ENCODE data around the gene MARCO. TPM values are rescaled to one million over a fixed set of nuclear protein-coding genes. Genes with fewer than 3 reads are reported as not detected.

Gene MARCO
- total RNA-seq, 6 experiments from 2014 or later: 5.8 to 129 (median 31.9) TPM

- intact Hi-C loops (cut with DNase I): no loop called here
- DNase-seq (no peak), ATAC-seq (peak in 1 of 4 donors; percentile 26)
- Histone ChIP-seq H3K36me3 (no peaks in the 10 kb centered on the region), H3K4me3 (no peak overlapping the region), H3K4me1 (no peaks in the 10 kb centered on the region), H3K27ac (no peak overlapping the region), H3K27me3 (no peaks in the 10 kb centered on the region), H3K9me3 (no peaks in the 10 kb centered on the region)
- TF ChIP-seq, protein P1, sequence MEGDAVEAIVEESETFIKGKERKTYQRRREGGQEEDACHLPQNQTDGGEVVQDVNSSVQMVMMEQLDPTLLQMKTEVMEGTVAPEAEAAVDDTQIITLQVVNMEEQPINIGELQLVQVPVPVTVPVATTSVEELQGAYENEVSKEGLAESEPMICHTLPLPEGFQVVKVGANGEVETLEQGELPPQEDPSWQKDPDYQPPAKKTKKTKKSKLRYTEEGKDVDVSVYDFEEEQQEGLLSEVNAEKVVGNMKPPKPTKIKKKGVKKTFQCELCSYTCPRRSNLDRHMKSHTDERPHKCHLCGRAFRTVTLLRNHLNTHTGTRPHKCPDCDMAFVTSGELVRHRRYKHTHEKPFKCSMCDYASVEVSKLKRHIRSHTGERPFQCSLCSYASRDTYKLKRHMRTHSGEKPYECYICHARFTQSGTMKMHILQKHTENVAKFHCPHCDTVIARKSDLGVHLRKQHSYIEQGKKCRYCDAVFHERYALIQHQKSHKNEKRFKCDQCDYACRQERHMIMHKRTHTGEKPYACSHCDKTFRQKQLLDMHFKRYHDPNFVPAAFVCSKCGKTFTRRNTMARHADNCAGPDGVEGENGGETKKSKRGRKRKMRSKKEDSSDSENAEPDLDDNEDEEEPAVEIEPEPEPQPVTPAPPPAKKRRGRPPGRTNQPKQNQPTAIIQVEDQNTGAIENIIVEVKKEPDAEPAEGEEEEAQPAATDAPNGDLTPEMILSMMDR (IDR thresholded peaks at IDR 0.05): no peak
- TF ChIP-seq POLR2A (IDR thresholded peaks at IDR 0.05): no peak
- 47% methylated on average over 5 of the region's 13 CpGs for WGBS (ENCODE audit: insufficient coverage, low coverage, low lambda C conversion rate, missing lambda C conversion rate)
Measured at GRCh38 chr2:118974103-118974993, 32.4 kb downstream of the MARCO start.

DNA sequence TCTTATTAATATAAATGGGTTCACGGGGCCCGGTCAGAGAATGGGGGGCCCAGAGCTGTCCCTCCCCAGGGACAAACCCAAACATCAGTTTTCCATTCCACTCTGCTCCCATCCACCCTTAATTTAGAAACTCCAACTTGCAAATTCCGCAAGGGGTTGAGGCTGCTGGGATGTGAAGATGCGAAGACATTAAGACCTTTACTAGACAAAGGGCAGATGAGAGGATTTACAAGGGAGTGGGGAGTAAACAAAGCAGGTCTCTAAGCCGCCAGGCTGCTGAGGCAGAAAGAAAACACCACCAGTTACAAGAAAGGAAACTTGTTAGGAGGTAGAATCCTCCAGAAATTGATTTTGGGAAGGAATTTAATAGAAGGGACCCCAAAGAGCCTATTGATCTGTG is 33.1 kb downstream of the MARCO start:
- WGBS (ENCODE audit: insufficient coverage, low coverage, low lambda C conversion rate, missing lambda C conversion rate): 47% methylated on average over 4 of the region's 5 CpGs
- Histone ChIP-seq H3K4me3 (no peak overlapping the region), H3K36me3 (no peaks in the 10 kb centered on the region), H3K27ac (no peak overlapping the region), H3K9me3 (no peaks in the 10 kb centered on the region), H3K27me3 (no peaks in the 10 kb centered on the region), H3K4me1 (no peaks in the 10 kb centered on the region)
- TF ChIP-seq POLR2A (IDR thresholded peaks at IDR 0.05): no peak
- TF ChIP-seq, protein P1 (IDR thresholded peaks at IDR 0.05): no peak
- ATAC-seq (no peak), DNase-seq (no peak)
- intact Hi-C loops (cut with DNase I): no loop called here

- Histone ChIP-seq H3K27me3 (no peaks in the 10 kb centered on the region), H3K4me3 (no peak overlapping the region), H3K9me3 (no peaks in the 10 kb centered on the region), H3K27ac (no peak overlapping the region), H3K36me3 (no peaks in the 10 kb centered on the region), H3K4me1 (no peaks in the 10 kb centered on the region)
- no peak for ATAC-seq
- TF ChIP-seq, protein P1 (IDR thresholded peaks at IDR 0.05): no peak
- TF ChIP-seq POLR2A (IDR thresholded peaks at IDR 0.05): no peak
- no peak for DNase-seq
- WGBS (ENCODE audit: insufficient coverage, low coverage, low lambda C conversion rate, missing lambda C conversion rate): 48% methylated on average over 2 of the region's 2 CpGs
- intact Hi-C loops (cut with DNase I): no loop called here
Measured at GRCh38 chr2:118978064-118978463, 36.1 kb downstream of the MARCO start.

DNA sequence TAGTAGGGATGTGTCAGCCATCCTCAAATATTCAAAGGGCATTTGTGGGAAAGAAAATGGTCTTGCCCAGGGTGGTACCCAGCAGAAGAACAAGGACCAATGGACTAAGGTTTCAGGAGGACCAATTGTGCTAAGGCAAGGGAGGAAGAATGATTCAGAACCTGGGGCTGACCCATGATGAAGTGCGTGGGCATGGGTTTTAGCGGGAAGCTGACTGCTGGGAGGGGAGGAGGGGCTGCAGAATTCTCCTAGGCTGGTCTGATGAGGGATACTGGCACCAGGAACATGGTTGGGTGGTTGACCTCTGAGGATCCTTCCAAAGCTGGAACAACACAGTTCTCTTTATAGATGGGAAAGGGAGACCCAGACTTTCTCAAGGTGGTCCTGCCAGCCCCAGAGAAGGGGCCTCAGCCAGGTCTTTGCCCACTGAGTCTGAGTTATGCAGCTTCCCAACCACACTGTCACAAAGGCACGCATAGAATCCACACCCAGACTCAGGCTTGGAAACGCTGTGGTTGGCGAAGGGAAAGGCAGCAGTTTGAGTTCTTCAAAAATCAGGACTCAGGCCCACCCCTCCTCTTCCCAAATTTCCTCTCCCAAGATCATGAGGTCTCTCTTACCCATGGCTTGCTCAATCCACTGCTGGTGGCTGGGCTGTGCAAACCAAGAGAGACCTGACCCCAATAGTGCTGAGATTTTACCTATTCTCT is 37.3 kb downstream of the MARCO start:
- H3K36me3 ChIP-seq: no peaks in the 10 kb centered on the region
- ATAC-seq (no peak), DNase-seq (no peak)
- H3K9me3 ChIP-seq: no peaks in the 10 kb centered on the region
- intact Hi-C loops (cut with DNase I): no loop called here
- WGBS (ENCODE audit: insufficient coverage, low coverage, low lambda C conversion rate, missing lambda C conversion rate): 63% methylated on average over 2 of the region's 5 CpGs
- H3K27ac ChIP-seq: no peak overlapping the region
- no peaks in the 10 kb centered on the region for H3K4me1 ChIP-seq
- no peak overlapping the region for H3K4me3 ChIP-seq
- no peak for TF ChIP-seq POLR2A (IDR thresholded peaks at IDR 0.05)
- no peaks in the 10 kb centered on the region for H3K27me3 ChIP-seq

- Histone ChIP-seq H3K4me3 (no peak overlapping the region), H3K27ac (no peak overlapping the region), H3K9me3 (no peaks in the 10 kb centered on the region), H3K4me1 (no peaks in the 10 kb centered on the region), H3K27me3 (no peaks in the 10 kb centered on the region), H3K36me3 (no peaks in the 10 kb centered on the region)
- WGBS (ENCODE audit: insufficient coverage, low coverage, low lambda C conversion rate, missing lambda C conversion rate): 52% methylated on average over 3 of the region's 4 CpGs
- TF ChIP-seq, protein P1 (IDR thresholded peaks at IDR 0.05): no peak
- TF ChIP-seq POLR2A (IDR thresholded peaks at IDR 0.05): no peak
- no peak for ATAC-seq
- intact Hi-C loops (cut with DNase I): no loop called here
- no peak for DNase-seq
Measured at GRCh38 chr2:118980022-118980421, 38.0 kb downstream of the MARCO start.

All from right lobe of liver (tissue), 6 donors.